HEK293 (cell line): ENCODE measurements around the gene GJB3.

Source experiments
- GLIS2 ChIP-seq: fragments of 450-650 bp; formaldehyde crosslinking; IDR thresholded peaks from 2 replicates; pipeline ENCODE4 v1.5.1; 2016; ENCODE audit warnings: missing biosample characterization, missing genetic modification characterization
- REPIN1 ChIP-seq: fragments of 450-650 bp; formaldehyde crosslinking; IDR thresholded peaks from 2 replicates; pipeline ENCODE4 v1.5.1; 2017; ENCODE audit warnings: missing biosample characterization, missing genetic modification characterization, low read depth
- ZNF391 ChIP-seq: fragments of 450-650 bp; formaldehyde crosslinking; IDR thresholded peaks from 2 replicates; pipeline ENCODE4 v1.5.1; 2016; ENCODE audit warnings: low read depth, missing biosample characterization, missing genetic modification characterization, borderline replicate concordance
- ZNF394 ChIP-seq: fragments of 450-650 bp; formaldehyde crosslinking; IDR thresholded peaks from 2 replicates; pipeline ENCODE4 v1.5.1; 2016; ENCODE audit warnings: missing biosample characterization, missing genetic modification characterization, mild to moderate bottlenecking, moderate library complexity, borderline replicate concordance
- ZNF473 ChIP-seq: fragments of 450-650 bp; formaldehyde crosslinking; IDR thresholded peaks from 2 replicates; pipeline ENCODE4 v1.5.1; 2017; ENCODE audit warnings: missing biosample characterization, missing genetic modification characterization
- ZNF530 ChIP-seq: fragments of 450-650 bp; formaldehyde crosslinking; IDR thresholded peaks from 2 replicates; pipeline ENCODE4 v1.5.1; 2016; ENCODE audit warnings: low read depth, missing biosample characterization, missing genetic modification characterization
- ZNF558 ChIP-seq: fragments of 450-650 bp; formaldehyde crosslinking; IDR thresholded peaks from 2 replicates; pipeline ENCODE4 v1.5.1; 2016; ENCODE audit warnings: missing biosample characterization, missing genetic modification characterization
- ZNF792 ChIP-seq: fragments of 450-650 bp; formaldehyde crosslinking; IDR thresholded peaks from 2 replicates; pipeline ENCODE4 v1.5.1; 2016; ENCODE audit warnings: missing biosample characterization, missing genetic modification characterization
- ZSCAN16 ChIP-seq: fragments of 450-650 bp; formaldehyde crosslinking; IDR thresholded peaks from 2 replicates; pipeline ENCODE4 v1.5.1; 2016; ENCODE audit warnings: missing biosample characterization, missing genetic modification characterization
- TF ChIP-seq, protein P1 (sequence below): IDR thresholded peaks from 2 replicates; pipeline ENCODE4 v1.6.1; 2011; ENCODE audit warnings: mild to moderate bottlenecking, low read depth, low read length, borderline replicate concordance
- TF ChIP-seq, protein P2 (sequence below): fragments of 450-650 bp; formaldehyde crosslinking; IDR thresholded peaks from 2 replicates; pipeline ENCODE4 v1.5.1; 2016; ENCODE audit warnings: missing biosample characterization, missing genetic modification characterization
- TF ChIP-seq, protein P3 (sequence below): fragments of 450-650 bp; formaldehyde crosslinking; IDR thresholded peaks from 2 replicates; pipeline ENCODE4 v1.5.1; 2016; ENCODE audit warnings: missing biosample characterization, missing genetic modification characterization

DNA sequence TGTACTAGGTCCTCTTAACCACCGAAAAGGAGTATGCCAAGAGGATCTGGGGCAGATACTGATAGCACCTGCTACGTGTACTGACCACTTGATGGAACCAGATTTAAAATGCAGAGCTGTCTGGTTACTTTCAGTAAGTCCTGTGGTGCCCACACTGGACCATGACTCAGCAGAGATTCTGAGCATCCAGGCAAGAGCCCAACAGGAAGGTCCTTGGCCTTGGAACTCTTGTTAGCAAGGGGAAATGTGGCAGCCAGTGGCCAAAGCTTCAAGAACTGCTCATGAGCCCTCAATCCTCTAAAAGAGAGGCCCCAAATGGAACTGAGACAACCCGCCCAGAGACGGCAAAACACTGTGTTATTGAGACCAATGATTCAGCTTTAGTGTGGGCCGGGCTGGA lies 30.4 kb upstream of the GJB3 start:
- TF ChIP-seq REPIN1 (no peak), ZNF558 (tag by site-specific recombination) (no peak), ZNF792 (tag by site-specific recombination) (no peak), ZNF530 (tag by site-specific recombination) (no peak), ZSCAN16 (no peak), ZNF391 (tag by site-specific recombination) (no peak), ZNF394 (no peak), GLIS2 (no peak), ZNF473 (tag by site-specific recombination) (no peak)
- TF ChIP-seq, protein P1, sequence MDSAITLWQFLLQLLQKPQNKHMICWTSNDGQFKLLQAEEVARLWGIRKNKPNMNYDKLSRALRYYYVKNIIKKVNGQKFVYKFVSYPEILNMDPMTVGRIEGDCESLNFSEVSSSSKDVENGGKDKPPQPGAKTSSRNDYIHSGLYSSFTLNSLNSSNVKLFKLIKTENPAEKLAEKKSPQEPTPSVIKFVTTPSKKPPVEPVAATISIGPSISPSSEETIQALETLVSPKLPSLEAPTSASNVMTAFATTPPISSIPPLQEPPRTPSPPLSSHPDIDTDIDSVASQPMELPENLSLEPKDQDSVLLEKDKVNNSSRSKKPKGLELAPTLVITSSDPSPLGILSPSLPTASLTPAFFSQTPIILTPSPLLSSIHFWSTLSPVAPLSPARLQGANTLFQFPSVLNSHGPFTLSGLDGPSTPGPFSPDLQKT: no peak
- TF ChIP-seq, protein P2, sequence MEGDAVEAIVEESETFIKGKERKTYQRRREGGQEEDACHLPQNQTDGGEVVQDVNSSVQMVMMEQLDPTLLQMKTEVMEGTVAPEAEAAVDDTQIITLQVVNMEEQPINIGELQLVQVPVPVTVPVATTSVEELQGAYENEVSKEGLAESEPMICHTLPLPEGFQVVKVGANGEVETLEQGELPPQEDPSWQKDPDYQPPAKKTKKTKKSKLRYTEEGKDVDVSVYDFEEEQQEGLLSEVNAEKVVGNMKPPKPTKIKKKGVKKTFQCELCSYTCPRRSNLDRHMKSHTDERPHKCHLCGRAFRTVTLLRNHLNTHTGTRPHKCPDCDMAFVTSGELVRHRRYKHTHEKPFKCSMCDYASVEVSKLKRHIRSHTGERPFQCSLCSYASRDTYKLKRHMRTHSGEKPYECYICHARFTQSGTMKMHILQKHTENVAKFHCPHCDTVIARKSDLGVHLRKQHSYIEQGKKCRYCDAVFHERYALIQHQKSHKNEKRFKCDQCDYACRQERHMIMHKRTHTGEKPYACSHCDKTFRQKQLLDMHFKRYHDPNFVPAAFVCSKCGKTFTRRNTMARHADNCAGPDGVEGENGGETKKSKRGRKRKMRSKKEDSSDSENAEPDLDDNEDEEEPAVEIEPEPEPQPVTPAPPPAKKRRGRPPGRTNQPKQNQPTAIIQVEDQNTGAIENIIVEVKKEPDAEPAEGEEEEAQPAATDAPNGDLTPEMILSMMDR: no peak
- TF ChIP-seq, protein P3, sequence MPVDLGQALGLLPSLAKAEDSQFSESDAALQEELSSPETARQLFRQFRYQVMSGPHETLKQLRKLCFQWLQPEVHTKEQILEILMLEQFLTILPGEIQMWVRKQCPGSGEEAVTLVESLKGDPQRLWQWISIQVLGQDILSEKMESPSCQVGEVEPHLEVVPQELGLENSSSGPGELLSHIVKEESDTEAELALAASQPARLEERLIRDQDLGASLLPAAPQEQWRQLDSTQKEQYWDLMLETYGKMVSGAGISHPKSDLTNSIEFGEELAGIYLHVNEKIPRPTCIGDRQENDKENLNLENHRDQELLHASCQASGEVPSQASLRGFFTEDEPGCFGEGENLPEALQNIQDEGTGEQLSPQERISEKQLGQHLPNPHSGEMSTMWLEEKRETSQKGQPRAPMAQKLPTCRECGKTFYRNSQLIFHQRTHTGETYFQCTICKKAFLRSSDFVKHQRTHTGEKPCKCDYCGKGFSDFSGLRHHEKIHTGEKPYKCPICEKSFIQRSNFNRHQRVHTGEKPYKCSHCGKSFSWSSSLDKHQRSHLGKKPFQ: no peak
